Epidermal melanocyte (primary cell): ENCODE results near the gene PRCP.

ENCODE experiments used
- DNase-seq: peaks from one replicate; pipeline ENCODE4 v3.0.0; 2011; ENCODE audit warnings: low spot score; ENCODE audit not compliant: insufficient read length

The PRCP gene

GRCh38 chr11:82907371-82907770, 7.1 kb upstream of the PRCP start:
- no peak for DNase-seq

- DNase-seq, result no peak
These were observed 6.7 kb upstream of the PRCP start for GRCh38 chr11:82906931-82907330.

GRCh38 chr11:82906236-82906635, 6.0 kb upstream of the PRCP start:
- no peak for DNase-seq

GRCh38 chr11:82903843-82904586, 3.8 kb upstream of the PRCP start:
- no peak for DNase-seq

GRCh38 chr11:82902880-82903279, 2.6 kb upstream of the PRCP start:
- no peak for DNase-seq

- DNase-seq, result no peak
These were observed 1.8 kb upstream of the PRCP start for GRCh38 chr11:82901922-82902485.

GRCh38 chr11:82901165-82901921, 1.1 kb upstream of the PRCP start, which contains the start of gene DDIAS:
Gene DDIAS (plus strand): TSS chr11:82901736. CDS start chr11:82914739, 13,003 bp downstream.
- peak; percentile 86 for DNase-seq

GRCh38 chr11:82899957-82900276, 313 bp downstream of the PRCP start:
- DNase-seq, result no peak

GRCh38 chr11:82899186-82899820, 927 bp downstream of the PRCP start:
- no peak for DNase-seq

GRCh38 chr11:82898241-82898640, 2.0 kb downstream of the PRCP start:
- DNase-seq, result no peak

- DNase-seq, result no peak
These were observed 4.0 kb downstream of the PRCP start for GRCh38 chr11:82896183-82896582.

- no peak for DNase-seq
These were observed 4.7 kb downstream of the PRCP start for GRCh38 chr11:82895437-82896091.

- no peak for DNase-seq
These were observed 7.5 kb downstream of the PRCP start for GRCh38 chr11:82892611-82893169.

GRCh38 chr11:82890936-82891335, 9.3 kb downstream of the PRCP start:
- DNase-seq, result no peak

GRCh38 chr11:82890002-82890341, 10.3 kb downstream of the PRCP start:
- DNase-seq, result no peak

GRCh38 chr11:82889133-82890001, 10.9 kb downstream of the PRCP start:
- DNase-seq, result no peak

GRCh38 chr11:82883853-82884252, 16.4 kb downstream of the PRCP start:
- no peak for DNase-seq

GRCh38 chr11:82874646-82875523, 25.3 kb downstream of the PRCP start:
- DNase-seq, result no peak

GRCh38 chr11:82873919-82874333, 26.3 kb downstream of the PRCP start:
- DNase-seq, result no peak
